Spleen (tissue), 11 donors: ENCODE results near the gene ADNP2. TPM values are rescaled to one million over a fixed set of nuclear protein-coding genes. Genes with fewer than 3 reads are reported as not detected.

Experiments
- DNase-seq: peaks from one replicate; pipeline ENCODE4 v3.0.0-alpha.2; 2020
- H3K27ac ChIP-seq, 8 donors: fragments of 200-600 bp; sonication (generic) in 7 of 8; 1 replicate in 4 of 8; 2 replicates in 4 of 8; pipeline versions ENCODE4 v1.5.0 to v1.8.0; 2016 to 2021; ENCODE audit warnings: inconsistent platforms in 4 of 8, mild to moderate bottlenecking in 4 of 8, moderate library complexity in 1 of 8
- H3K27me3 ChIP-seq, 7 donors: fragments of 200-600 bp; sonication (generic) in 6 of 7; replicated peaks in 1 of 7; 1 replicate in 4 of 7; 2 replicates in 3 of 7; pipeline versions ENCODE4 v1.5.0 to v1.8.0; 2016 to 2021; ENCODE audit warnings: inconsistent platforms in 3 of 7, mild to moderate bottlenecking in 1 of 7
- H3K36me3 ChIP-seq, 6 donors: fragments of 200-600 bp; sonication (generic) in 5 of 6; 1 replicate in 4 of 6; 2 replicates in 2 of 6; pipeline versions ENCODE4 v1.5.0 to v1.8.0; 2016 to 2021; ENCODE audit warnings: inconsistent platforms in 2 of 6
- H3K4me1 ChIP-seq, 6 donors: fragments of 200-600 bp; sonication (generic) in 5 of 6; 1 replicate in 3 of 6; 2 replicates in 3 of 6; pipeline versions ENCODE4 v1.5.0 to v1.8.0; 2016 to 2021; ENCODE audit warnings: inconsistent platforms in 3 of 6
- H3K4me3 ChIP-seq, 8 donors: fragments of 200-600 bp; sonication (generic) in 7 of 8; 1 replicate in 4 of 8; 2 replicates in 4 of 8; pipeline versions ENCODE4 v1.5.0 to v1.8.0; 2016 to 2021; ENCODE audit warnings: inconsistent platforms in 4 of 8, mild to moderate bottlenecking in 4 of 8, moderate library complexity in 2 of 8
- H3K9me3 ChIP-seq, 8 donors: fragments of 200-600 bp; sonication (generic) in 7 of 8; 1 replicate in 4 of 8; 2 replicates in 4 of 8; pipeline versions ENCODE4 v1.5.0 to v1.8.0; 2016 to 2021; ENCODE audit warnings: inconsistent platforms in 4 of 8
- POLR2A ChIP-seq, 3 donors: fragments of 450-650 bp; IDR thresholded peaks; one replicate each; pipeline ENCODE4 v1.5.1; 2017; ENCODE audit warnings: antibody characterized with exemption in 3 of 3, mild to moderate bottlenecking in 1 of 3
- POLR2AphosphoS5 ChIP-seq, 3 donors: sonication (generic); formaldehyde crosslinking; IDR thresholded peaks; one replicate each; pipeline ENCODE4 v1.5.1; 2017; ENCODE audit warnings: antibody characterized with exemption in 3 of 3
- WGBS, 5 donors: extraction: QIAGEN DNeasy Blood & Tissue Kit in 3 of 5; methylation state at CpG; one replicate each; pipeline versions ENCODE4 v1.1.5 to v1.1.7; 2013 to 2018; 5-methylcytosine and 5-hydroxymethylcytosine counted together
- intact Hi-C: fragments of 100-400 bp; cut with DNase I; formaldehyde crosslinking; loops from one replicate; pipeline ENCODE4 v1.15.0; 2023; ENCODE audit warnings: low total_unique reads
- polyA plus RNA-seq, 3 donors: library from polyadenylated mRNA; stranded (reverse); fragments of 200-250 nt; gene quantifications; one replicate each; pipeline ENCODE4 v1.2.1, GENCODE V29; 2013
- total RNA-seq, 7 donors: library from RNA; depleted of rRNA in 3 of 7; stranded (reverse); fragments of >200 nt in 3 of 7; fragmentation: NEBNext Ultra II Directional in 4 of 7; extraction: Animal tissue kit (Norgen Biotek cat#: 25700) in 4 of 7; gene quantifications; one replicate each; pipeline versions ENCODE4 v1.1.0 to v1.2.1, GENCODE V29; 2016 to 2021
- TF ChIP-seq, protein P1 (sequence below), 11 experiments: fragments of 200-600 bp in 7 of 11; fragments of 450-650 bp in 4 of 11; sonication (generic) in 4 of 11; IDR thresholded peaks in 8 of 11; conservative IDR thresholded peaks in 3 of 11; 1 replicate in 7 of 11; 2 replicates in 4 of 11; pipeline versions ENCODE4 v1.4.0 to v1.8.0; 2016 to 2021; ENCODE audit warnings: antibody characterized with exemption in 11 of 11, inconsistent platforms in 4 of 11, mild to moderate bottlenecking in 1 of 11
- donor health status: healthy with polysubstance abuse.
- donor health status: DM: no; HTN: no; CAD: no; lungs with moderate emphysema.
- donor health status: DM: no; HTN: no; CAD: no.
- donor health status: Bipolar disorder and iron deficiency.
- donor health status: healthy.
- donor health status: DM: no; HTN: no; CAD: no.
- donor health status: DM: yes; HTN: yes; CAD: no.

ADNP2 gene
- total and polyA plus RNA-seq, 10 donors, result 3.5 to 20.6 (median 15.1) TPM

DNA sequence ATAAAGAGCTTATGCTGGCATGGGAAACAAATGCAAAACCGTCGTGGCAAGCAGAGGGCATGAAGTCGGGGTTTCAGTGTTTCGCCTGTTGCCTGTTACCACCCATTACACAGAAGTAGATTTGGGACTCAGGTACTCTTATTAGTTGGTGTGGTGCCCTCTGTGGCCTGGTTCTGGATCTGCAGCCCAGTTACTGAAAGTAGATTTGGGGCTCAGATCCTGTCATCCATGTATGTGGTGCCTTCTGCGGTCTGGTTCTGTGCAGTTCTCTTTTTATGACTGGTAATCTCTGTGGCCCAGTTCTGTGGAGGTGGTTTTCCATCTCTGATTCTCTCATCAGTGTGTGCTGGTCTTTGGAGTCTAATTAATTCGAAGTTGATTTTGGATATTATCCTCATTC lies 45.2 kb downstream of the ADNP2 start:
- H3K9me3 ChIP-seq, result no peaks in the 10 kb centered on the region
- H3K4me3 ChIP-seq, result no peak overlapping the region
- no peak for DNase-seq
- H3K4me1 ChIP-seq, result peaks cover 0 to 10% (median 4%) of the 10 kb centered on the region in 6 donors
- H3K27me3 ChIP-seq, result peaks cover 0 to 13% (median 4%) of the 10 kb centered on the region in 7 donors
- no peak overlapping the region for H3K27ac ChIP-seq
- 61 to 74% (median 64%) methylated on average over 6 of the region's 6 CpGs for WGBS, 5 donors
- no peak for TF ChIP-seq POLR2AphosphoS5 (IDR thresholded peaks at IDR 0.05)
- TF ChIP-seq, protein P1, sequence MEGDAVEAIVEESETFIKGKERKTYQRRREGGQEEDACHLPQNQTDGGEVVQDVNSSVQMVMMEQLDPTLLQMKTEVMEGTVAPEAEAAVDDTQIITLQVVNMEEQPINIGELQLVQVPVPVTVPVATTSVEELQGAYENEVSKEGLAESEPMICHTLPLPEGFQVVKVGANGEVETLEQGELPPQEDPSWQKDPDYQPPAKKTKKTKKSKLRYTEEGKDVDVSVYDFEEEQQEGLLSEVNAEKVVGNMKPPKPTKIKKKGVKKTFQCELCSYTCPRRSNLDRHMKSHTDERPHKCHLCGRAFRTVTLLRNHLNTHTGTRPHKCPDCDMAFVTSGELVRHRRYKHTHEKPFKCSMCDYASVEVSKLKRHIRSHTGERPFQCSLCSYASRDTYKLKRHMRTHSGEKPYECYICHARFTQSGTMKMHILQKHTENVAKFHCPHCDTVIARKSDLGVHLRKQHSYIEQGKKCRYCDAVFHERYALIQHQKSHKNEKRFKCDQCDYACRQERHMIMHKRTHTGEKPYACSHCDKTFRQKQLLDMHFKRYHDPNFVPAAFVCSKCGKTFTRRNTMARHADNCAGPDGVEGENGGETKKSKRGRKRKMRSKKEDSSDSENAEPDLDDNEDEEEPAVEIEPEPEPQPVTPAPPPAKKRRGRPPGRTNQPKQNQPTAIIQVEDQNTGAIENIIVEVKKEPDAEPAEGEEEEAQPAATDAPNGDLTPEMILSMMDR (IDR thresholded peaks at IDR 0.05 in 8 of 11, conservative IDR thresholded peaks at IDR 0.05 in 3 of 11), result peak in 9 of 11 experiments; percentile 24 to 63 (median 47)
- intact Hi-C loops, result no loop called here
- H3K36me3 ChIP-seq, result no peaks in the 10 kb centered on the region

DNA sequence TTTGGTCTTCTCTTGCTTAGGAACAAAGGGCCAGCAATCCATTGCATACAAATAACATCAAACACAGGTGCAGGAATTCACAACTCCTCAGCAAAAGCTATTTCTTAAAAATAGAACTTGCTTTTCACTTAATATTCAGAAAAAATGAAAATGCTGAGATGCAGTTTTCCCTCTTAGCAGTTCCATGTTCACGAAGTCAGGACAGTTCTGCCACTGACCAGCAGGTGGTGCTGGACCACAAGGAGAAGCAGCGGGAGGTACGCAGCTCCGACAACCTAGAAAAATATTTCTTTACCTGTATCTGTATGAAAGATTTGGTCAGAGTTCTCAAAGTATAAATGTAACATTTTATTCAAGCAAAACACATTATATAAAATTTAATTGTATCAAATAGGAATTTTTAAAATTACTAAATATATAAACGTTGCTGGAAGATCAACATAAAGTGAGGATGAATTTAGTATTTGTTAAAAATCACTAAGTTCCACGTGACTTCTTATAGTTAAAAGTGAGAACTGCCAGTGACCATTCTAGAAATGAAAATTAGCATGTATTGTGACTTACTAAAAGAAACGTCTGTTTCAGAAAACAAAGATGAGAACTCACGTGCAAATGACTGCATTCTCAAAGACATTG lies 48.8 kb downstream of the ADNP2 start:
- Histone ChIP-seq H3K36me3 (no peaks in the 10 kb centered on the region), H3K27ac (no peak overlapping the region), H3K27me3 (peaks cover 0 to 39% (median 16%) of the 10 kb centered on the region in 7 donors), H3K9me3 (no peaks in the 10 kb centered on the region), H3K4me1 (peaks cover 0 to 23% (median 11%) of the 10 kb centered on the region in 6 donors), H3K4me3 (no peak overlapping the region)
- 35 to 50% (median 43%) methylated on average over 8 of the region's 8 CpGs for WGBS, 5 donors
- TF ChIP-seq, protein P1 (IDR thresholded peaks at IDR 0.05 in 8 of 11, conservative IDR thresholded peaks at IDR 0.05 in 3 of 11), result peak; percentile 63 to 95 (median 88)
- no peak for TF ChIP-seq POLR2AphosphoS5 (IDR thresholded peaks at IDR 0.05)
- peak; percentile 89 for DNase-seq
- intact Hi-C loops, result no loop called here

DNA sequence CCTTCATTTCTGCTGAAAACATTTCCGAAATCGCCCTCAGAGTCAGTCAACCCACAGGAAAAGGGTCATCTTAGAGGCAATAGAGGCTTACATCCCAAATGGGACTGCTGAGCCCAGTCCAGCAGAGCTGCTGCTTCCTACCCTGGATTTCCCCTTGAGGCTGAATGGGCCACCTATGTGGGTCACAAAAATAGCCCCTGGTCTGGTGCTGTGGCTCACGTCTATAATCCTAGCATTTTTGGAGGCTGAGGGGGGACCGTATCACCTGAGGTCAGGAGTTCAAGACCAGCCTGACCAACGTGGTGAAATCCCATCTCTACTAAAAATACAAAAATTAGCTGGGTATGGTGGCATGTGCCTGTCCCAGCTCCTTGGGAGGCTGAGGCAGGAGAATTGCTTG lies 49.3 kb downstream of the ADNP2 start:
- Histone ChIP-seq H3K27ac (no peak overlapping the region), H3K4me1 (peaks cover 0 to 23% (median 11%) of the 10 kb centered on the region in 6 donors), H3K36me3 (no peaks in the 10 kb centered on the region), H3K4me3 (no peak overlapping the region), H3K9me3 (peaks cover 0 to 4% (median 0%) of the 10 kb centered on the region in 8 donors), H3K27me3 (peaks cover 0 to 40% (median 16%) of the 10 kb centered on the region in 7 donors)
- intact Hi-C loops, result no loop called here
- DNase-seq, result no peak
- 67 to 83% (median 76%) methylated on average over 5 of the region's 5 CpGs for WGBS, 5 donors
- no peak for TF ChIP-seq POLR2A (IDR thresholded peaks at IDR 0.05)
- TF ChIP-seq, protein P1 (IDR thresholded peaks at IDR 0.05 in 8 of 11, conservative IDR thresholded peaks at IDR 0.05 in 3 of 11), result no peak
- no peak for TF ChIP-seq POLR2AphosphoS5 (IDR thresholded peaks at IDR 0.05)

DNA sequence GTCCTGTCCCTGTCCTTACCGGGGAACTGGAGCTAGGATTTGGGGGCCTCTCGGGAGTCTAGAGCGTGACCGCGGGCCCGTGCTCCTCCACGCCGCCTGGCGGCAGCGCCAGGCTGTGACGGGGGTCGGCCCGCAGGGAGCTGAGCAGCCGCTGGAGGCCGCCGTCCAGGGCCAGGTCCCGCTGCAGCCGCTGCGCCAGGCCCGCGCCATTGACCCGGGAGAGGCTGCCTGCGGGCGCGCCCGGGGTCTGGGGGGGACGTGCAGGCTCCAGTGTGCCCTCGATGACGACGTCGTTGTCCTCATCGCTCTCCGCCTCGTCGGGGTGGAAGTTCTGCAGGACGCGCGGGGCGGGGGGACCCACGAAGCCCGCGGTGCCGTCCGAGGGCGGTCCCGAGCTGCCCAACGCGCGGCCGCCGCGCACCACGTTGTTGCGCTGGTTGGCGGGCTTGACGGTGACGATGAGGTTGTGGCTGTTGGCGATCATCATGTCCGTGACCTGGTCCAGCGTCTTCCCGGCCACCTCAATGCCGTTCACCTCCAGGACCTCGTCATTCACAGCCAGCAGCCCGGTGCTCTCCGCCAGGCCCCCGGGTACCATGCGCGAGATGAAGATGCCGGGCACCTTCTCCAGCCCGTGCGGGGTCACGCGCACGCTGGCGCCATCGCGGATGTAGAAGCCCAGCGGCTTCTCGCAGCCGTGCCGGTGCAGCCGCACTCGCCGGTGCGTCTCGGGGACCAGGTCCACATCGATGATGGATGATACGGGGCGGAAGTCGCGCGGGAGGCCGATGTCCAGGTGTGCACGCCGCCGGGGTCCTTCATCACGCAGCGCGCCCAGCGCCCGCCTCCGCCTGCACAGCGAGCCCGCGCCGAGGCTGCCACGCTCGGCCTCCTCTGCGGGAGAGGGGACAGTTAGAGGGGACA lies 50.9 kb downstream of the ADNP2 start:
- 22 to 69% (median 49%) methylated on average over 65 to 109 of the region's 109 CpGs for WGBS, 5 donors
- TF ChIP-seq POLR2AphosphoS5 (IDR thresholded peaks at IDR 0.05) (no peak), POLR2A (IDR thresholded peaks at IDR 0.05) (no peak)
- TF ChIP-seq, protein P1 (IDR thresholded peaks at IDR 0.05 in 8 of 11, conservative IDR thresholded peaks at IDR 0.05 in 3 of 11), result peak in 8 of 11 experiments; percentile 23 to 79 (median 58)
- Histone ChIP-seq H3K4me1 (peaks cover 0 to 23% (median 11%) of the 10 kb centered on the region in 6 donors), H3K27ac (no peak overlapping the region), H3K4me3 (peak overlapping the region in 7 of 8 donors; percentile 3 to 54 (median 27)), H3K36me3 (no peaks in the 10 kb centered on the region), H3K9me3 (peaks cover under 1 to 20% (median 13%) of the 10 kb centered on the region in 8 donors), H3K27me3 (peaks cover 0 to 49% (median 16%) of the 10 kb centered on the region in 7 donors)
- intact Hi-C loops, result no loop called here
- peak; percentile 86 for DNase-seq
